Natural killer cell (primary cell): Measurements from ENCODE around the gene CALN1. TPM values are rescaled to one million over a fixed set of nuclear protein-coding genes. Genes with fewer than 3 reads are reported as not detected.

ENCODE experiments used
- ATAC-seq, 3 donors: fragments of 150-1000 bp in 2 of 3; fragments of 200-7000 bp in 1 of 3; cut with Tn5 transposase; 1 replicate in 1 of 3; 2 replicates in 2 of 3; pipeline ENCODE4 v1.10.0; 2021; ENCODE audit warnings: mild to moderate bottlenecking in 2 of 3, moderate library complexity in 2 of 3
- DNase-seq, 2 donors: peaks; one replicate each; pipeline versions ENCODE4 v3.0.0 to v3.0.0-alpha.2; 2013 to 2021; ENCODE audit warnings: mixed read lengths in 1 of 2
- H3K27ac ChIP-seq: one replicate; pipeline ENCODE4 v1.5.1; 2013; ENCODE audit warnings: mild to moderate bottlenecking, low read length
- H3K27me3 ChIP-seq: one replicate; pipeline ENCODE4 v1.6.1; 2013; ENCODE audit warnings: low read length; ENCODE audit not compliant: control insufficient read depth, insufficient read depth
- H3K36me3 ChIP-seq: one replicate; pipeline ENCODE4 v1.6.1; 2013; ENCODE audit warnings: low read length; ENCODE audit not compliant: control insufficient read depth, insufficient read depth
- H3K4me1 ChIP-seq: one replicate; pipeline ENCODE4 v1.6.1; 2013; ENCODE audit warnings: low read length; ENCODE audit not compliant: control insufficient read depth, insufficient read depth
- H3K4me3 ChIP-seq: one replicate; pipeline ENCODE4 v1.5.1; 2013; ENCODE audit warnings: low read length
- H3K9me3 ChIP-seq: one replicate; pipeline ENCODE4 v1.6.1; 2013; ENCODE audit warnings: low read length; ENCODE audit not compliant: control insufficient read depth, insufficient read depth
- H3K27ac Mint-ChIP-seq, 2 donors: one replicate each; pipeline ENCODE4 v1.8.0; 2022; ENCODE audit warnings: mild to moderate bottlenecking in 2 of 2, mixed read lengths in 2 of 2, moderate library complexity in 1 of 2
- H3K27me3 Mint-ChIP-seq, 2 donors: one replicate each; pipeline ENCODE4 v1.8.0; 2022; ENCODE audit warnings: low read depth in 2 of 2, mixed read lengths in 2 of 2
- H3K36me3 Mint-ChIP-seq: one replicate; pipeline ENCODE4 v1.8.0; 2022; ENCODE audit warnings: mixed read lengths
- H3K4me1 Mint-ChIP-seq, 2 donors: one replicate each; pipeline ENCODE4 v1.8.0; 2022; ENCODE audit warnings: mixed read lengths in 2 of 2
- H3K4me3 Mint-ChIP-seq: one replicate; pipeline ENCODE4 v1.8.0; 2022; ENCODE audit warnings: mild to moderate bottlenecking, moderate library complexity, mixed read lengths
- H3K9me3 Mint-ChIP-seq, 2 donors: one replicate each; pipeline ENCODE4 v1.8.0; 2022; ENCODE audit warnings: mixed read lengths in 2 of 2
- CTCF ChIP-seq: fragments of 200-600 bp; IDR thresholded peaks from one replicate; pipeline ENCODE4 v1.8.0; 2022; ENCODE audit warnings: antibody characterized with exemption
- WGBS: methylation state at CpG from one replicate; pipeline ENCODE4 v1.1.7; 2013; ENCODE audit warnings: missing lambda C conversion rate; ENCODE audit not compliant: insufficient coverage; 5-methylcytosine and 5-hydroxymethylcytosine counted together
- intact Hi-C: fragments of 100-400 bp; cut with micrococcal nuclease; formaldehyde crosslinking; loops from one replicate; pipeline ENCODE4 v1.14.2; 2022
- total RNA-seq, 4 donors: library from RNA; stranded (reverse); fragments of 120-200 nt in 1 of 4; gene quantifications; one replicate each; pipeline versions ENCODE4 v1.2.3 to v1.2.4, GENCODE V29; 2013 to 2022

The CALN1 gene
- total RNA-seq, 3 donors from 2014 or later (not counting 1 experiment from before 2014, with no cell fraction given) = 0.18 TPM; not detected in 2

- intact Hi-C loops = no loop called here
- TF ChIP-seq CTCF = no peak
- DNase-seq = no peak
- Histone ChIP-seq H3K4me3 (no peak overlapping the region), H3K4me1 (no peaks in the 10 kb centered on the region), H3K36me3 (no peaks in the 10 kb centered on the region), H3K9me3 (no peaks in the 10 kb centered on the region), H3K27ac (no peak overlapping the region), H3K27me3 (no peaks in the 10 kb centered on the region)
- peaks cover 3 to 7% of the 10 kb centered on the region in 2 donors for H3K27me3 Mint-ChIP-seq
- H3K4me1 Mint-ChIP-seq = no peaks in the 10 kb centered on the region
- H3K27ac Mint-ChIP-seq = no peak overlapping the region
- no peaks in the 10 kb centered on the region for H3K9me3 Mint-ChIP-seq
- ATAC-seq = no peak
- H3K4me3 Mint-ChIP-seq = no peak overlapping the region
- no peaks in the 10 kb centered on the region for H3K36me3 Mint-ChIP-seq
- WGBS = 64% methylated on average over 4 of the region's 5 CpGs
Measured at GRCh38 chr7:72435925-72436480, 23.9 kb upstream of the CALN1 start.

GRCh38 chr7:72435366-72435765 lies 23.2 kb upstream of the CALN1 start:
- Mint-ChIP-seq H3K9me3 (no peaks in the 10 kb centered on the region), H3K4me3 (no peak overlapping the region), H3K4me1 (no peaks in the 10 kb centered on the region), H3K27me3 (peaks cover 2 to 7% of the 10 kb centered on the region in 2 donors), H3K36me3 (no peaks in the 10 kb centered on the region), H3K27ac (no peak overlapping the region)
- no peak for DNase-seq
- ATAC-seq = no peak
- H3K27me3 ChIP-seq = no peaks in the 10 kb centered on the region
- TF ChIP-seq CTCF = no peak
- H3K27ac ChIP-seq = no peak overlapping the region
- WGBS = 67% methylated on average over 14 of the region's 15 CpGs
- H3K4me3 ChIP-seq = no peak overlapping the region
- intact Hi-C loops = no loop called here
- H3K36me3 ChIP-seq = no peaks in the 10 kb centered on the region
- no peaks in the 10 kb centered on the region for H3K9me3 ChIP-seq
- no peaks in the 10 kb centered on the region for H3K4me1 ChIP-seq

GRCh38 chr7:72430531-72430930 lies 18.4 kb upstream of the CALN1 start:
- no peak for ATAC-seq
- Histone ChIP-seq H3K4me3 (no peak overlapping the region), H3K9me3 (no peaks in the 10 kb centered on the region)

More at GRCh38 chr7:72430531-72430930, 18.4 kb upstream of the CALN1 start:
- no peaks in the 10 kb centered on the region for H3K9me3 Mint-ChIP-seq
- intact Hi-C loops = no loop called here
- TF ChIP-seq CTCF = no peak
- no peaks in the 10 kb centered on the region for H3K4me1 Mint-ChIP-seq
- no peak overlapping the region for H3K27ac Mint-ChIP-seq
- H3K36me3 Mint-ChIP-seq = no peaks in the 10 kb centered on the region
- no peaks in the 10 kb centered on the region for H3K27me3 ChIP-seq
- no peak for DNase-seq
- peaks cover 0 to 2% of the 10 kb centered on the region in 2 donors for H3K27me3 Mint-ChIP-seq
- WGBS = 92% methylated on average over 7 of the region's 7 CpGs
- H3K4me1 ChIP-seq = no peaks in the 10 kb centered on the region
- H3K27ac ChIP-seq = no peak overlapping the region
- no peaks in the 10 kb centered on the region for H3K36me3 ChIP-seq
- no peak overlapping the region for H3K4me3 Mint-ChIP-seq
